Kidney (tissue), 14 donors: ENCODE measurements around the gene CHFR. TPM values are rescaled to one million over a fixed set of nuclear protein-coding genes. Genes with fewer than 3 reads are reported as not detected.
A peak's percentile ranks its signal among the peaks of the same experiment; 100 is the strongest.

Experiments used
- DNase-seq, 5 donors: peaks; one replicate each; pipeline ENCODE4 v3.0.0-alpha.2; 2013 to 2020
- FAIRE-seq: peaks from 2 replicates; lab custom pipeline; 2012; peaks lifted over from hg19 to GRCh38; lab: Jason Lieb, UNC
- H3K27ac ChIP-seq, 2 donors: one replicate each; pipeline ENCODE4 v1.7.0; 2013; ENCODE audit warnings: low read depth in 2 of 2, low read length in 2 of 2, inconsistent platforms in 1 of 2
- H3K27me3 ChIP-seq: one replicate; pipeline ENCODE4 v1.7.1; 2013; ENCODE audit warnings: low read length, inconsistent platforms; ENCODE audit not compliant: control insufficient read depth, insufficient read depth
- H3K36me3 ChIP-seq, 3 donors: one replicate each; pipeline versions ENCODE4 v1.7.0 to v1.7.1; 2013; ENCODE audit warnings: low read length in 3 of 3, control low read depth in 1 of 3, inconsistent platforms in 1 of 3; ENCODE audit not compliant: insufficient read depth in 3 of 3, control insufficient read depth in 2 of 3
- H3K4me1 ChIP-seq, 3 donors: one replicate each; pipeline versions ENCODE4 v1.7.0 to v1.7.1; 2013; ENCODE audit warnings: low read length in 3 of 3, inconsistent platforms in 1 of 3, low read depth in 1 of 3; ENCODE audit not compliant: control insufficient read depth in 2 of 3, insufficient read depth in 2 of 3
- H3K4me3 ChIP-seq, 3 donors: one replicate each; pipeline versions ENCODE4 v1.7.0 to v1.8.1; 2013; ENCODE audit warnings: low read length in 3 of 3, control low read depth in 1 of 3, inconsistent platforms in 1 of 3
- H3K9ac ChIP-seq, 3 donors: one replicate each; pipeline versions ENCODE4 v1.7.0 to v1.7.1; 2013; ENCODE audit warnings: low read length in 3 of 3, control low read depth in 1 of 3, inconsistent platforms in 1 of 3
- H3K9me3 ChIP-seq, 3 donors: one replicate each; pipeline versions ENCODE4 v1.7.0 to v1.7.1; 2013; ENCODE audit warnings: low read length in 3 of 3, control low read depth in 1 of 3, inconsistent platforms in 1 of 3; ENCODE audit not compliant: control insufficient read depth in 2 of 3, insufficient read depth in 1 of 3
- intact Hi-C: fragments of 100-400 bp; cut with DNase I; formaldehyde crosslinking; loops from one replicate; pipeline ENCODE4 v1.11.1; 2022
- polyA plus RNA-seq: library from polyadenylated mRNA; stranded (reverse); fragments of 350-450 nt; fragmentation: Illumina TruSeq; extraction: RNeasy Lipid Tissue Mini Kit (QIAGEN cat#74804); gene quantifications from one replicate; pipeline ENCODE4 v1.2.3, GENCODE V29; 2014; ENCODE audit warnings: low read depth, low replicate concordance; ENCODE audit not compliant: insufficient read depth
- total RNA-seq: library from RNA; stranded (reverse); fragmentation: NEBNext Ultra II Directional; extraction: Animal tissue kit (Norgen Biotek cat#: 25700); gene quantifications from one replicate; pipeline ENCODE4 v1.2.1, GENCODE V29; 2021
- TF ChIP-seq, protein P1 (sequence below): IDR thresholded peaks from 3 replicates; pipeline ENCODE4 v1.5.1; 2012; ENCODE audit warnings: mild to moderate bottlenecking, moderate library complexity, borderline replicate concordance; ENCODE audit not compliant: insufficient read depth; ENCODE audit errors: extremely low read depth
- donor health status: control.
- donor health status: control.
- donor health status: control.
- donor health status: control.
- donor health status: control.
- donor health status: DM: yes; HTN: yes; CAD: no.
- donor health status: Normal renal cell carcinoma (clear cell type).

The CHFR gene
- total and polyA plus RNA-seq, 2 donors from 2014 or later, result 8.3 to 37.3 TPM

DNA sequence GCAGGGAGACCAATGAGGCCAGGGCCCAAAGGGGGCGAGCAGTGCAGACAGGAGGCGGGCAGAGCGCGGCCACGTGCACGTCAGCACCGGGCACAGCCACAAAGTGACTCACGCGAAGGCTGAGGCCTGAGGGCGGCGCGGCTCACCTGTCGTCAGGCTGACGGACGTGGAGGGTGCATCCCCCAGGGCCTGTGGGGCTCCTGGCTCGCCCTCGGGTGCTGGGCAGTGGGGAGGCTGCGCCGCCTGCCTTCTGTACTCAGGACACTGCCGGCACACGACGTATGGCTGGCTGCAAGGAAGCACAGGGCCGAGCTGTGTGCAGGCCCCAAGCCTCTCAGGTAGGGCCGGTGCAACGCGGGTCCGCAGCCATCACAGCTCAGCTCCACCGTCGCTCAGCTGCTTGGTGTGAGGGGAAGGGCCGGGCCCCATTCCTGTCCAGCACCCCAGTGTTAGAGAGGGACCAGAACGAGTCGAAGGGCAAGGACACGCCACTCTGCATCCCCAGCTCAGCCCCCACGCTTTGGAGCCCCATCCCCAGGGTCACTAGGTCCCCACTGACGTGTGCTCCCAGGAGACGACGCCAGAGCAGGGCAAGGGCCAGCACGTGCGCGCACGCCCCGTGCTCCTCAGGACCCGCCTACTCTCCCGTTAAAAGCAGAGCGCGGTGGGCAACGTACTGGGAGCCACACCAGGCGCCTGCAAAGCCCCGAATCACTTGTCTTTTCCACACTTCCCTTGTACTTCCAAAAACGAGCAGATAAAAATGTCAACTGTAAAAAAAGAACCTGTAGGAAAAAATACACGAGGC, 33.9 kb downstream of the CHFR start:
- FAIRE-seq, result no peak
- DNase-seq, result no peak
- intact Hi-C loops, result no loop called here
- H3K36me3 ChIP-seq, result peaks cover 4 to 50% (median 40%) of the 10 kb centered on the region in 3 donors
- H3K27ac ChIP-seq, result no peak overlapping the region
- no peaks in the 10 kb centered on the region for H3K9me3 ChIP-seq
- no peak overlapping the region for H3K4me3 ChIP-seq
- no peaks in the 10 kb centered on the region for H3K27me3 ChIP-seq
- no peak overlapping the region for H3K9ac ChIP-seq
- H3K4me1 ChIP-seq, result no peaks in the 10 kb centered on the region
- TF ChIP-seq, protein P1, sequence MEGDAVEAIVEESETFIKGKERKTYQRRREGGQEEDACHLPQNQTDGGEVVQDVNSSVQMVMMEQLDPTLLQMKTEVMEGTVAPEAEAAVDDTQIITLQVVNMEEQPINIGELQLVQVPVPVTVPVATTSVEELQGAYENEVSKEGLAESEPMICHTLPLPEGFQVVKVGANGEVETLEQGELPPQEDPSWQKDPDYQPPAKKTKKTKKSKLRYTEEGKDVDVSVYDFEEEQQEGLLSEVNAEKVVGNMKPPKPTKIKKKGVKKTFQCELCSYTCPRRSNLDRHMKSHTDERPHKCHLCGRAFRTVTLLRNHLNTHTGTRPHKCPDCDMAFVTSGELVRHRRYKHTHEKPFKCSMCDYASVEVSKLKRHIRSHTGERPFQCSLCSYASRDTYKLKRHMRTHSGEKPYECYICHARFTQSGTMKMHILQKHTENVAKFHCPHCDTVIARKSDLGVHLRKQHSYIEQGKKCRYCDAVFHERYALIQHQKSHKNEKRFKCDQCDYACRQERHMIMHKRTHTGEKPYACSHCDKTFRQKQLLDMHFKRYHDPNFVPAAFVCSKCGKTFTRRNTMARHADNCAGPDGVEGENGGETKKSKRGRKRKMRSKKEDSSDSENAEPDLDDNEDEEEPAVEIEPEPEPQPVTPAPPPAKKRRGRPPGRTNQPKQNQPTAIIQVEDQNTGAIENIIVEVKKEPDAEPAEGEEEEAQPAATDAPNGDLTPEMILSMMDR, result no peak

DNA sequence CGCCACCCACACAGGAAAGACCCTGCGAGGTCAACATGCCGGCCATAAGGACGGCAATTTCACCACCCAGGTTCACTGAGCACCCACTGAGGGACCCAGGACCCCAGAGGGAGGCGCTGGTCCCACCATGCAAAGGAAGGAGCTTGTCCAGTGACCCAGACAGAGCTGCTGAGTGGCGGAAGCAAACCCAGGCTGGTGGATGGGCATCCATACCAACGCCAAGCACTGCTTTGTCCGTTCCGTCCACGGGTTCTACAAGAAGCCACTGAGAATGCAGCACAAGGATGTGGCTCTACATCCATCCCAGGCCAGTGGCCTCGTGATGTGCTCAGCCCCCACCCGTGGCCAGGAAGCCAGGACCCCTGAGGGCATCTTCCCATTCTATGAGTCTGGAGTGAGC, 34.9 kb downstream of the CHFR start:
- H3K4me1 ChIP-seq, result no peaks in the 10 kb centered on the region

DNA sequence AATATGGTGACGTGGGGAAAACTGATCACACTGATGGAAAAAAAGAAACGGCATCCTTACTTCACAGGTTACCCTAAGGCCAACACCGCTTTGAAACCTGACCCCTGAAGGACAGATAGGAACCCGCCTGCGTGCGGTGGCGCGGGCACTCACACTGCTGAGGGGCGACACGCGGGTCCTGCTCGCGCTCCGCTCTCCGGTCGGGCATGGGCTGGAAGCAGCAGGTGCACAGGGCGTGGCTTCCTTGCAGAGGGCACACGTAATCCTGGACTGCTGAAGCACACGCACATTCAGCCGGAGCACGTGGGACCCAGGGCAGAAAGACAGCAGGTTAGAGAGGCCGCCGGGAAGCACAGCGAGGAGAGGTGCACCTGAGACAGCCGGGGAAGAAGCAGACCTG, 35.9 kb downstream of the CHFR start:
- no peak overlapping the region for H3K9ac ChIP-seq
- no peak overlapping the region for H3K27ac ChIP-seq
- H3K27me3 ChIP-seq, result no peaks in the 10 kb centered on the region
- no peak for FAIRE-seq
- DNase-seq, result peak in 2 of 5 donors; percentile 12 to 21
- no peaks in the 10 kb centered on the region for H3K4me1 ChIP-seq
- TF ChIP-seq, protein P1, result no peak
- H3K36me3 ChIP-seq, result peaks cover 4 to 53% (median 43%) of the 10 kb centered on the region in 3 donors
- H3K9me3 ChIP-seq, result no peaks in the 10 kb centered on the region
- no peak overlapping the region for H3K4me3 ChIP-seq
- intact Hi-C loops, result no loop called here

More for the DNA sequence above, 34.9 kb downstream of the CHFR start:
- Histone ChIP-seq H3K27me3 (no peaks in the 10 kb centered on the region), H3K36me3 (peaks cover 4 to 51% (median 42%) of the 10 kb centered on the region in 3 donors), H3K9ac (no peak overlapping the region), H3K9me3 (no peaks in the 10 kb centered on the region), H3K4me3 (no peak overlapping the region), H3K27ac (no peak overlapping the region)
- DNase-seq, result no peak
- intact Hi-C loops, result no loop called here
- FAIRE-seq, result no peak
- TF ChIP-seq, protein P1, result no peak
